HT1080 (cell line): ENCODE measurements around the gene AHDC1. TPM values are rescaled to one million over a fixed set of nuclear protein-coding genes. Genes with fewer than 3 reads are reported as not detected.

Experiments
- DNase-seq: peaks from one replicate; pipeline ENCODE4 v3.0.0-alpha.2; 2015; ENCODE audit warnings: low read depth
- small RNA-seq: library from RNA; depleted of rRNA; stranded (forward); fragments of <200 nt; gene quantifications from one replicate; pipeline ENCODE3, GENCODE V24; 2014
- total RNA-seq: library from RNA; depleted of rRNA; stranded (reverse); fragments of >200 nt; shearing (Covaris generic); gene quantifications from 2 replicates; pipeline ENCODE4 v1.2.3, GENCODE V29; 2014; rRNA removed

Gene AHDC1
- total RNA-seq, 1 experiment from 2014 or later, result 10.3 TPM

GRCh38 chr1:27491748-27492700 lies 111.9 kb downstream of the AHDC1 start:
- DNase-seq, result no peak

GRCh38 chr1:27489973-27490741 lies 113.8 kb downstream of the AHDC1 start, which contains the start of gene WASF2:
Gene WASF2 (minus strand): TSS chr1:27490167. CDS start chr1:27428890, 61,277 bp downstream.
- peak; percentile 94 for DNase-seq

- DNase-seq, result no peak
Measured at GRCh38 chr1:27489501-27489972, 114.4 kb downstream of the AHDC1 start.

- peak; percentile 11 for DNase-seq
Measured at GRCh38 chr1:27487966-27488884, 115.7 kb downstream of the AHDC1 start.

GRCh38 chr1:27485363-27485762 lies 118.6 kb downstream of the AHDC1 start:
- DNase-seq, result no peak

Small RNA genes within 50 kb of the gene (small RNA-seq; reads per million reads assigned to genes)
- not detected for gene AL031729.1

Other genes with a start within 250 kb of the AHDC1 start
- 7.9 and 8.3 TPM in 2 replicates for gene MAP3K6, start 237.2 kb downstream of the AHDC1 start, total RNA-seq
- not detected in 2 replicates for gene FCN3, start 229.3 kb downstream of the AHDC1 start, total RNA-seq
- not detected in 2 replicates for gene CD164L2, start 220.8 kb downstream of the AHDC1 start, total RNA-seq
- gene GPR3, start 211.5 kb downstream of the AHDC1 start, total RNA-seq, result 2.7 and 2.8 TPM in 2 replicates
- 12.5 and 18.2 TPM in 2 replicates for gene WASF2, start 114.0 kb downstream of the AHDC1 start, total RNA-seq
- not detected in 2 replicates for gene FGR, start 31.0 kb upstream of the AHDC1 start, total RNA-seq
- gene IFI6, start 68.0 kb upstream of the AHDC1 start, total RNA-seq, result 9.5 and 18.5 TPM in 2 replicates
- gene FAM76A, start 121.8 kb upstream of the AHDC1 start, total RNA-seq, result 7.4 and 13.2 TPM in 2 replicates
- 24.6 and 26.4 TPM in 2 replicates for gene STX12, start 169.1 kb upstream of the AHDC1 start, total RNA-seq
- gene PPP1R8, start 226.6 kb upstream of the AHDC1 start, total RNA-seq, result 80.1 and 81.5 TPM in 2 replicates